Inferior parietal cortex (tissue), 1 donor: ENCODE measurements around the gene ZKSCAN3.
"Not testable (repeated sequence)": the region's sequence is repeated elsewhere in the genome, so short reads cannot be mapped to it uniquely, and the experiment has no call there.

ENCODE experiments used
- DNase-seq: peaks from one replicate; pipeline ENCODE4 v3.0.0-alpha.2; 2016; ENCODE audit errors: extremely low spot score

The ZKSCAN3 gene

GRCh38 chr6:28349892-28350737 is at the start of gene ZKSCAN3:
Gene ZKSCAN3 (plus strand): TSS chr6:28349947. CDS start chr6:28359587, 9,640 bp downstream.
- peak; percentile 90 for DNase-seq

DNA sequence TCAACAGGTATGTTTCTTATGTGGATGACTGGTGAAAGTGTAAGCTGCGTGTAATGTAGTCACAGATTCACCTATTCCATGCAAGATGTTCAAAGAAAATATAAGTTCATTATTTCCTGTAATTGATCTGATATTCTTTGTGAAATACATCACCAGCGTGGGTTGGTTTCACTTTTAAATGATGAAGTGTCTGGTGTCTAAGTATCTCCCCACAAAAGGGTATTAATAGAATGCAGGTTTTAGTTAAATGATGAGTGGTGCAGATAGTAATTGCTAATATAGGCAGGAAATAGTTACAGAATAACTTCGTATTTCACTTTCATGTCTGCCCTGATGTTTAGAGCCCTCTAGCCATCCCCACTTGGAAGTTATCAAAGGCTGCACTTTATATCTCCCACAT is 46.2 kb upstream of the ZKSCAN3 start:
- no peak for DNase-seq

GRCh38 chr6:28306363-28306762 is 43.4 kb upstream of the ZKSCAN3 start:
- not testable (repeated sequence) for DNase-seq

- DNase-seq, result no peak
These were observed 38.5 kb upstream of the ZKSCAN3 start for GRCh38 chr6:28311139-28311823.

DNA sequence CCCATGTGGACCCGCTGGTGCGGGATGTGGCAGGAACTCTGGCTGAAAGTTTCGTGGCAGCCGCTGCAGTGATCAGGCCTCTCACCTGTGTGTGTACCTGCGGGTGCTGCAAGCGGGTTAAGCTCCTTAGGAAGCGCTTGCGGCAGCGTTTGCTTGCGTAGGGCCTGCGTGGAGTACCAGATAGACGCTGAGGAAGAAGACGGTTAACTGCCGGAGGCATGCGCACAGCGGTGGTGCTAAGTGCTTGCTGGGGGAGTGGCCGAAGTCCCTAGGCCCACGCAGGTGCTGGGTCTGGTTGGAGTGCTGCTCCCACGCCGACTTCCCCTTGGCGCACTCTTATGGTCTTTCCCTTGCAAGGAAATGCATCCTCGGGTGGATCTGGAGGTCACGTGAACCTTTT is 36.8 kb upstream of the ZKSCAN3 start:
- DNase-seq, result no peak

DNA sequence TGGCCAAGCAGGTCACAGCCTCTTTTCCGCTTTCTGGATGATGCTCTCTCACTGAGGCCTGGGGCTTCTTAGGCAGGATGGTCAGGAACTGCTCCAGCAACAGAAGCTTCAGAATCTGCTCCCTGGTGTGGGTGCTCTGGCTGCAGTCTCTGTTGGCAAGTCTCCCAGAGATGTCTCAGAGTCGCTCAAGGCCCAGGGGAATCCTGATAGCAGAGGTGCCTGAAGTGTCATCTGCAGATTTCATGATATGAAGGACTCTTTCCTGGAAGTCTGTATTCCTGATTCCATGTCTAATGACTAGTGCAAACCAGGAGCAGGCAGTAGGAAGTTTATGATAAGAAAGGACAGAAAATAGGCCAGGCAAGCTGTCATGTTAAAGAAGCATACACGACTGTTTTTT is 34.1 kb upstream of the ZKSCAN3 start:
- DNase-seq, result peak; percentile 17

- not testable (repeated sequence) for DNase-seq
These were observed 31.9 kb upstream of the ZKSCAN3 start for GRCh38 chr6:28317866-28318265.

DNA sequence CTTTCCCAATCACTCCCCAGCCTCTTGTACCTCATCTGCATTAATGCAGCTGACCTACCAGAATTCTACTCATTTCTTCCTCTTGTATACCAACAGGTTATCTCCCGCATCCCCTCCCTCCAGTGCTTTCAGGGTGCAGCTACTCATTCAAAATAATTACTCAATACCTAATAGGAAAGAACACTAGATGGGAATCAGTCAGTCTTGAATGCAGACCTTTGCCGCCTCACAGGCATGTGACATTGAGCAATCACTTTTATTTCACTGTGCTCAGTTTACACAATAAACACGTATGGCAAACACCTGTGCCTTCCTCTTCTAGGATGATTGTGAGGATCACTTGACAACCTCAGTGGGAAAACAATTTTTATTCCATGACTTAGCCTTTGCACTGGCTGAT is 27.1 kb upstream of the ZKSCAN3 start:
- DNase-seq, result no peak

DNA sequence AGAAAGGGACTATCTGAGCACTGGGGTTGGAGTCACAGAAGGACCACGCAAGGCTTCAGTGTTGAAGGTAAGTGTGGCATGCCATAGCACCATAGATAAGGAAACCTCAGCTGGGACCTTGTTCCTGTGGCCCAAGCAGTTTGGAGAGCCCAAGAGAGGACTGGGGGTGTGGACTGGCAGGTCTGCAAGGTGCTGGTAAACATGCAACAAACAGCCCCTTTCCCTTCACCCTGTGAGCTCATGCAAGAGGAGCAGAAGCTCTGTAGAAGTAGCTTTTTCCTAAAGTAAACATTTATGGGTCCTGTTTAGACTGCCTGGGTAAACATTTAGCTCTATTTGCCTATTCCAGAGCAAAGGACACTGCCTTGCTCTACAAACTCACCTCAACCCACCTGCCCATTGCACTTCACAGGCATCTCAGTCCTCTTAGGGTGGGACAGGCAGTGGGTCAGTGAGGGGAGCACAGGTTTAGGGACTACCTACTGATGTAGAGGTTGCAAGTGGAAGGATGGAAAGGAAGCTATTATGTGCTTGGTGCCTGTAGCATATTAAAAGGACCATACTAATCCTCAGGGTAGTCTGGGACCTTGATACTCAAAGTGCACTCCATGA is 25.8 kb upstream of the ZKSCAN3 start:
- DNase-seq, result no peak

DNA sequence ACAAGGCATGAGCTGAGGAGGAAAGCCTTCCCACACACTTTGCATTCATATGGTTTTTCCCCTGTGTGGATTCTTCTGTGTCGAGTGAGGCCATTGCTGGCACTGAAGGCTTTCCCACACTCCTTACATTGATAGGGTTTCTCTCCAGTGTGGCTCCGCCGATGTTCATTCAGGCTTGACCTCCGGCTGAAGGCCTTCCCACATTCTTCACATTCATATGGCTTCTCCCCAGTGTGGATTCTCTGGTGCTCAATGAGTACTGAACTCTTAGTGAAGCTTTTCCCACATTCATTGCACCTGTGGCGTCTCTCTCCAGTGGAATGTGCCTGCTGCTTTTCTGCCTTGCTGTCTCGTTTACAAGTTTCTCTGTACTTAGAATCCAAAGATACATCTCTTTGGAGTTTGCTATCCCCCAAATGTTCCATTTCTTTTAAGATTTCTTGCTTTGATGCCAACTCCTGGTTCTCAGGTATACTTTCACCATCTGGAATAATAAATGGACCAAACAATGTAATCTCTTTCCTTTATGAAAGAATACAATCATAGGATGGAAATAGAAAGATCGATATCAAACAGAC is 23.3 kb upstream of the ZKSCAN3 start:
- no peak for DNase-seq

- no peak for DNase-seq
These were observed 19.7 kb upstream of the ZKSCAN3 start for GRCh38 chr6:28330041-28330440.

DNA sequence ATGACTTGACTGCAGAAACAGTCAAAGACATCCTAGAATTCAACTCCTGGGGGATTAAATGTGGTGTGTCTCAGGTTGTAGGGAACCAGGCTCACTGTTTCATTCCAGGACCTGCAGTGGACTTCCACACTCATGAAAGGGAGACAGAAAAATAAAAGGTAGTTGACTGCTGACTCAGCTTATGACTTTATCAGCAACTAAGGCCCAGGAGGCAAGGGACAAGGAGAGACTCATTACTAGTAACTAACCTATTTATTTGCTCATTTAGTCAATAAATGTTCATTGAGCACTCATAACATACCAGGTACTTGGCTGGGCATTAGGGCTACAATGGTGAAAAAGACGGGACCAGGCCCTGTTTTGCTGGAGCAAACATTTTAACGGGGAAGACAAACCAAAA is 16.7 kb upstream of the ZKSCAN3 start:
- DNase-seq, result no peak

- no peak for DNase-seq
These were observed 16.1 kb upstream of the ZKSCAN3 start for GRCh38 chr6:28333599-28334018.

DNA sequence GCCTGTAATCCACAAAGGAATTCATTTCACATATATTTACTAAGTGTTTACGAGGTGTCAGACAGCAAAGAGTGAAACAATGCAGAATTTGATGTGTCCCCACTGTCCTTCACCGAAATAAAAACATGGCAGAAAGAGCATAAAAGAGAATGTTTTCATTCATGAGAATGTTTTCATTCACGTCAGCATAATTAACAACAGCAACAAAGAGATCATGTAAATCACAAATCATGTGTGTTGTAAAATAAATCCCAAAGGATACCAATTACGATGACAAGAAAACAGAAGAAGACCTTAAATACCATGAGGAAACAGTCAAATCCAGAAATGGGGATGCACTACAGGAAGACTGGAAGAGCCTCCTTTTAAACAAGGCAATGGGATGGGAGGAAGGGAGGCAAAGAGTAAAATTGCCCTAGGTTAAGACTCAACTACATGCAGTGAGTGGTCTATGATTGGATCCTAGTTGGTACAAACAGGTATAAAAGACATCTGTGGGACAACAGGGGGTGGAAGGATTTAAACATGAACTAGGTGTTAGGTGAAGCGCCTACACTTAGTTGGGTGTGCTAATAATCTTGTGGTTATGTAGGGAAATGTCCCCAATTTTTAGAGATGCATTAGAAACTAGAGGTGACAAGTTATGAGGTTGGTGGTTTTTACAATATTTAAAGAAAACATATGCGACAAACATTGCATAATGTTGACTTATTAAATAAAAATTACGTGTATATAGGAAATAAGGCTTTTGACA is 15.3 kb upstream of the ZKSCAN3 start:
- DNase-seq, result no peak

GRCh38 chr6:28335040-28335563 is 14.6 kb upstream of the ZKSCAN3 start:
- DNase-seq, result no peak

- DNase-seq, result peak; percentile 96
These were observed 14.0 kb upstream of the ZKSCAN3 start, which contains the start of gene ZSCAN31 for GRCh38 chr6:28335564-28336283. Gene ZSCAN31 (minus strand): TSS chr6:28336148. CDS start chr6:28329683, 6,465 bp downstream.

- DNase-seq, result peak; percentile 71
These were observed 13.2 kb upstream of the ZKSCAN3 start for GRCh38 chr6:28336284-28337120.

- DNase-seq, result no peak
These were observed 12.6 kb upstream of the ZKSCAN3 start for GRCh38 chr6:28337121-28337520.

- DNase-seq, result no peak
These were observed 9.2 kb upstream of the ZKSCAN3 start for GRCh38 chr6:28340310-28341095.
